Effector memory CD8-positive, alpha-beta T cell (primary cell): ENCODE measurements around the gene RAPSN.
"Not testable (repeated sequence)": the region's sequence is repeated elsewhere in the genome, so short reads cannot be mapped to it uniquely, and the experiment has no call there.

Source experiments
- ATAC-seq: fragments of 150-1000 bp; cut with Tn5 transposase; replicated peaks from 2 replicates; pipeline ENCODE4 v1.10.0; 2021; ENCODE audit warnings: mild to moderate bottlenecking, moderate library complexity
- DNase-seq, 3 experiments: peaks; one replicate each; pipeline ENCODE4 v3.0.0; 2021
- H3K27ac Mint-ChIP-seq, 2 donors: one replicate each; pipeline ENCODE4 v1.8.0; 2022; ENCODE audit warnings: mild to moderate bottlenecking in 2 of 2, mixed read lengths in 2 of 2, moderate library complexity in 2 of 2
- H3K27me3 Mint-ChIP-seq, 2 donors: one replicate each; pipeline ENCODE4 v1.8.0; 2022; ENCODE audit warnings: mixed read lengths in 2 of 2
- H3K36me3 Mint-ChIP-seq: one replicate; pipeline ENCODE4 v1.8.0; 2022; ENCODE audit warnings: mild to moderate bottlenecking, moderate library complexity, mixed read lengths; ENCODE audit not compliant: insufficient read depth
- H3K4me1 Mint-ChIP-seq, 2 donors: one replicate each; pipeline ENCODE4 v1.8.0; 2022; ENCODE audit warnings: low read depth in 2 of 2, mixed read lengths in 2 of 2
- H3K4me3 Mint-ChIP-seq, 2 donors: one replicate each; pipeline ENCODE4 v1.8.0; 2022; ENCODE audit warnings: mild to moderate bottlenecking in 2 of 2, mixed read lengths in 2 of 2, moderate library complexity in 2 of 2
- H3K9me3 Mint-ChIP-seq, 2 donors: one replicate each; pipeline ENCODE4 v1.8.0; 2022; ENCODE audit warnings: mixed read lengths in 2 of 2

The RAPSN gene

DNA sequence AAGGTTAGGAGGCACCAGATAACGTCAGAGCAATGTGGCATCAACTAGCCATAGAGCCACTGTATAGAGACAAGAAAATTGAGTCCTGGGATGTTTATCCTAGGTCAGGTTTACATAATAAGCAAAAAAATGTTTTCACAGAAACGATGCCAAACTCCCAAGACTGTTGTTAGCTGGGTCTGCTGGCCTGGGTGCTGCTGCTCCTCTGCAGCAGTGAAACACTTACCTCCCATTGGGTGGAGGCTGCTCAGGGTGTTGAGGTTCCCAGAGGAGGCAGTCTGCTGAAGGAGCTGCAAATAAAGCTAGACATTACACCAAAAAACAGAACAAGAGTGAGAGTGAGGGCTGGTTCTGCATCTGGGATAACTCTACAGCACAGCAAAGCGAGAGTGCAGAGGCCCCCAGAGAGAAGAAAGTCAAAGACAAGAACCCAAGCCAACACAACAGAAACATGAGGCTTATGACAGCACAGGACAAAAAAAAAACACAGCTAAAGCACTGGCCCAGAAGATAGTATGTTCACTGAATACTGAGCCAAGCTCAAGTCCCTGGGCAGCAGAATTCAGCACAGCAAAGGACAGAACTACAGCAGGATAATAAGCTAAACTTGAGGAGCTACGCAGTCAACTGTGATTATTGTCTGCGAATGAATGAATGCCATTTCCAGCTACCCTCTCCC, 29.9 kb upstream of the RAPSN start:
- Mint-ChIP-seq H3K27me3 (no peaks in the 10 kb centered on the region), H3K9me3 (no peaks in the 10 kb centered on the region), H3K27ac (peak overlapping the region; percentile 75 to 83), H3K4me1 (peaks cover 4 to 5% of the 10 kb centered on the region in 2 donors), H3K4me3 (no peak overlapping the region), H3K36me3 (peaks cover 99% of the 10 kb centered on the region)
- no peak for ATAC-seq
- DNase-seq: no peak

- peaks cover 4 to 5% of the 10 kb centered on the region in 2 donors for H3K4me1 Mint-ChIP-seq
- peak overlapping the region in 1 of 2 donors; percentile 5 for H3K27ac Mint-ChIP-seq
- no peaks in the 10 kb centered on the region for H3K9me3 Mint-ChIP-seq
- DNase-seq: no peak
- no peak overlapping the region for H3K4me3 Mint-ChIP-seq
- H3K36me3 Mint-ChIP-seq: peaks cover 97% of the 10 kb centered on the region
- no peaks in the 10 kb centered on the region for H3K27me3 Mint-ChIP-seq
- no peak for ATAC-seq
Observed at GRCh38 chr11:47477753-47478152, 28.8 kb upstream of the RAPSN start.

DNA sequence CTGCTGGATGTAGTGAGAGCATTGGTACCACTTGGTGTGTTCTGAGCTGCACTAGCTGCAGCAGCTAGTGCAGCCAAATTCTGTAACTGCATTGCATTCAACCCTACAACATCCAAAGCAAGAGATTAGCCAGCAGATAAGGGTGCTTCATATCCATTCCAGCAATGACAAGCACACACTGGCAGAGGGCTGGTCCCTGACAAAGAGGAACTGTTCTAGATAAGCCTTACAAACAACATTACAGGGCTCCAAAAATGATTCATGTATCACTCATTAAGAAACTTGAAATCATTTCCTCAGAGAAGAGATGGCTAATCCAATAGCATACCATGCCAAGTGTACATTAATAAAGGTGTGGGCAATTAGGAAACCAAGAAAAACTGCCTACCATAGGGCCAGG, 28.4 kb upstream of the RAPSN start:
- Mint-ChIP-seq H3K36me3 (peaks cover 97% of the 10 kb centered on the region), H3K9me3 (no peaks in the 10 kb centered on the region), H3K27ac (peak overlapping the region; percentile 5 to 19), H3K4me3 (no peak overlapping the region), H3K4me1 (peaks cover 4 to 5% of the 10 kb centered on the region in 2 donors), H3K27me3 (no peaks in the 10 kb centered on the region)
- ATAC-seq (no peak), DNase-seq (no peak)

- Mint-ChIP-seq H3K9me3 (no peaks in the 10 kb centered on the region), H3K4me1 (peaks cover 5 to 24% of the 10 kb centered on the region in 2 donors), H3K36me3 (peaks cover 90% of the 10 kb centered on the region), H3K27me3 (no peaks in the 10 kb centered on the region), H3K4me3 (no peak overlapping the region), H3K27ac (peak overlapping the region in 1 of 2 donors; percentile 26)
- ATAC-seq: no peak
- DNase-seq: no peak
Observed at GRCh38 chr11:47470671-47471070, 21.7 kb upstream of the RAPSN start.

- ATAC-seq (no peak), DNase-seq (no peak)
- Mint-ChIP-seq H3K36me3 (peaks cover 84% of the 10 kb centered on the region), H3K9me3 (no peaks in the 10 kb centered on the region), H3K27me3 (no peaks in the 10 kb centered on the region), H3K4me1 (peaks cover 9 to 25% of the 10 kb centered on the region in 2 donors), H3K4me3 (no peak overlapping the region), H3K27ac (peak overlapping the region; percentile 15 to 57)
Observed at GRCh38 chr11:47469361-47470179, 20.6 kb upstream of the RAPSN start.

DNA sequence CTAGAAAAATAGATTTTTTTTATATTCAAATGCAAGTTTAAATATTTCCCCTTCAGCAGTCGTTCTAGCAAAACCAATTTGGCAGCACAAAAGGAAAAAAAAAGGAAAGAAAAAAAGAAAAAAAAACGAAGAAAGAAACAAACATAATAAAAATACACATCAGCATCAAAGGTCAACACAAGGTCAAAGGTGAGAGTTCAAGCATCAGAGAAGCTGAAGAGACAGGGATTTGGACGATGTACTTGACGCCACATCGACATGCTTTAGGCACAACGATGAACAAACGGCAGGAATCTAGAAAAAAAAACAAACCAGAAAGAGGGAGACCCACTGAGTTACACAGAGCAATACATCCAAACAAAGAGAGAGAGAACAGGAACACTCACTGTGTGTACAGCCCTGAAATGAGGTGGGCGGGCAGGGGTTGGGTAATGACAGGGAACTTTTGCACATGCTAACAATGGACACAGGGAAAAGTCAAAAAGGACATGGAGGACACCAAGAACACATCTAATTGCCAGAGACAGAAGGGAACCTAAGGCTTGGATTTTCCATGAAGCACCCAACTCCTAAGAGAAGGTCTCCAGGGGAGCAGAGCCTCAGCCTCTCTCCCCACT, 19.8 kb upstream of the RAPSN start:
- Mint-ChIP-seq H3K9me3 (no peaks in the 10 kb centered on the region), H3K4me3 (no peak overlapping the region), H3K36me3 (peaks cover 85% of the 10 kb centered on the region), H3K27me3 (no peaks in the 10 kb centered on the region), H3K27ac (peak overlapping the region; percentile 15 to 57), H3K4me1 (peaks cover 9 to 25% of the 10 kb centered on the region in 2 donors)
- no peak for ATAC-seq
- DNase-seq: no peak

GRCh38 chr11:47467357-47467756, 18.4 kb upstream of the RAPSN start:
- DNase-seq (no peak), ATAC-seq (no peak)
- Mint-ChIP-seq H3K36me3 (peaks cover 76% of the 10 kb centered on the region), H3K9me3 (no peaks in the 10 kb centered on the region), H3K4me1 (peaks cover 9 to 25% of the 10 kb centered on the region in 2 donors), H3K27me3 (no peaks in the 10 kb centered on the region), H3K27ac (peak overlapping the region; percentile 57 to 67), H3K4me3 (no peak overlapping the region)

DNA sequence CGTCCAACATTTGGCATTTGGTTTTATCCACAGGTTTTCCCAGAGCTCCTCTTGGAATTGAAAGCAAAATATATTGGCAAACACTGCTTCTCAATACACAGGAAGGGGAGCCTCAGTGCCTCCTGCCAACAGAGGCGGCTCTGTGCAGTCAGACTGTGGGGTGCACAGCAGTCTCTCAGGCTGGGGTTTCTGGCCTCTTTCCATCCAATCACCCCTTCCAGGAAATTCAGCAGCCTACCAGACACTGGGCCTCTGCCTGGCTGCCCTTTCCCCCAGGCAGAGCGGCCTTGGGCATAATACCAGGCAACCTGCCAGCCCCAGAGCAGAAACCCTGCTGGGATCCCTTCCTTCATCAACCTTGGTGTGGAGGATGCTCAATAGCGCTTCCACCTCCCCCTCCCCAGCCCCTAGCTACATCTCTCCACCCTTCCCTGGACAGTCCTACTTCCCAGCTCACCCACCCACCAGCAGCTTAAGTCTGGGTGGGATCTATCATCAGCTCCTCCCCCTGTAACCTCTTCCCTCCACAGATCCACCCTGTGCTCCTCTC, 17.8 kb upstream of the RAPSN start:
- Mint-ChIP-seq H3K27me3 (no peaks in the 10 kb centered on the region), H3K36me3 (peaks cover 76% of the 10 kb centered on the region), H3K4me3 (no peak overlapping the region), H3K9me3 (no peaks in the 10 kb centered on the region), H3K27ac (peak overlapping the region in 1 of 2 donors; percentile 57), H3K4me1 (peaks cover 10 to 25% of the 10 kb centered on the region in 2 donors)
- ATAC-seq: no peak
- no peak for DNase-seq

- Mint-ChIP-seq H3K36me3 (peaks cover 74% of the 10 kb centered on the region), H3K4me1 (peaks cover 10 to 25% of the 10 kb centered on the region in 2 donors), H3K4me3 (no peak overlapping the region), H3K27me3 (no peaks in the 10 kb centered on the region), H3K9me3 (no peaks in the 10 kb centered on the region), H3K27ac (peak overlapping the region in 1 of 2 donors; percentile 35)
- ATAC-seq: no peak
- DNase-seq: no peak
Observed at GRCh38 chr11:47466201-47466600, 17.3 kb upstream of the RAPSN start.

GRCh38 chr11:47464483-47464882, 15.5 kb upstream of the RAPSN start:
- DNase-seq (no peak), ATAC-seq (no peak)
- Mint-ChIP-seq H3K36me3 (peaks cover 62% of the 10 kb centered on the region), H3K27me3 (no peaks in the 10 kb centered on the region), H3K27ac (no peak overlapping the region), H3K4me3 (no peak overlapping the region), H3K9me3 (no peaks in the 10 kb centered on the region), H3K4me1 (peaks cover 8 to 22% of the 10 kb centered on the region in 2 donors)

- DNase-seq: no peak
- Mint-ChIP-seq H3K4me3 (no peak overlapping the region), H3K27ac (peak overlapping the region; percentile 52 to 84), H3K36me3 (peaks cover 49% of the 10 kb centered on the region), H3K4me1 (peaks cover 5% of the 10 kb centered on the region in 2 donors), H3K9me3 (no peaks in the 10 kb centered on the region), H3K27me3 (no peaks in the 10 kb centered on the region)
- ATAC-seq: no peak
Observed at GRCh38 chr11:47461876-47462275, 12.9 kb upstream of the RAPSN start.

- ATAC-seq: no peak
- DNase-seq: no peak
- H3K36me3 Mint-ChIP-seq: peaks cover 39% of the 10 kb centered on the region
- H3K4me1 Mint-ChIP-seq: peaks cover 5% of the 10 kb centered on the region in 2 donors
- no peak overlapping the region for H3K27ac Mint-ChIP-seq
- H3K4me3 Mint-ChIP-seq: no peak overlapping the region
- no peaks in the 10 kb centered on the region for H3K9me3 Mint-ChIP-seq
- H3K27me3 Mint-ChIP-seq: no peaks in the 10 kb centered on the region
Observed at GRCh38 chr11:47460571-47461235, 11.8 kb upstream of the RAPSN start.

DNA sequence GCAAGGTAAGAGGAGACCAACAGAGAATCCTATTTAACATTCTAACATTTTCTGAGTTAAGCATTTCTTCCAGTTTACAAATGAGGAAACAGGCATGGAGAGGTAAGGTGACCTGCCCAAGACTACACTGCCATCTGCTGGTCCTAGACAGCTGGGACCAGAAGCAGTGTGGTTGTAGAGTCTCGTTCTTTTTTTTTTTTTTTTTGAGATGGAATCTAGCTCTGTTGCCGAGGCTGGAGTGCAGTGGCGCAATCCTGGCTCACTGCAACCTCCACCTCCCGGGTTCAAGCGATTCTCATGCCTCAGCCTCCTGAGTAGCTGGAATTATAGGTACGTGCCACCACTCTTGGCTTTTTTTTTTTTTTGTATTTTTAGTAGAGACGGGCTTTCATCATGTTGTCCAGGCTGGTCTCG, 5.3 kb upstream of the RAPSN start:
- Mint-ChIP-seq H3K27ac (peak overlapping the region in 1 of 2 donors; percentile 51), H3K36me3 (peaks cover 11% of the 10 kb centered on the region)
- H3K9me3 Mint-ChIP-seq, H3K27me3 Mint-ChIP-seq, H3K4me1 Mint-ChIP-seq, H3K4me3 Mint-ChIP-seq: not testable (repeated sequence)
- peak; percentile 56 for DNase-seq
- peak; percentile 99 for ATAC-seq
